GM23248 (cell line): Measurements from ENCODE around the gene MDFIC. TPM values are rescaled to one million over a fixed set of nuclear protein-coding genes. Genes with fewer than 3 reads are reported as not detected.

ENCODE experiments used
- DNase-seq: peaks from one replicate; pipeline ENCODE4 v3.0.0-alpha.2; 2015
- H2AFZ ChIP-seq: fragments of 200-600 bp; sonication (generic); 2 replicates; pipeline ENCODE4 v1.6.1; 2016; ENCODE audit warnings: antibody characterized with exemption
- H3F3A ChIP-seq: fragments of 200-600 bp; sonication (generic); 2 replicates; pipeline ENCODE4 v1.6.1; 2016; ENCODE audit warnings: mild to moderate bottlenecking, antibody characterized with exemption, mixed run types; ENCODE audit not compliant: insufficient read depth
- H3K27ac ChIP-seq: fragments of 200-600 bp; sonication (generic); 2 replicates; pipeline ENCODE4 v1.5.1; 2016; ENCODE audit warnings: mild to moderate bottlenecking
- H3K27me3 ChIP-seq: fragments of 200-600 bp; sonication (generic); replicated peaks from 2 replicates; pipeline ENCODE4 v1.6.1; 2016; ENCODE audit warnings: mild to moderate bottlenecking; ENCODE audit not compliant: insufficient read depth
- H3K36me3 ChIP-seq: fragments of 200-600 bp; sonication (generic); 2 replicates; pipeline ENCODE4 v1.6.1; 2016; ENCODE audit warnings: low read depth, mild to moderate bottlenecking
- H3K4me1 ChIP-seq: fragments of 200-600 bp; sonication (generic); 2 replicates; pipeline ENCODE4 v1.6.1; 2016; ENCODE audit warnings: mild to moderate bottlenecking; ENCODE audit not compliant: insufficient read depth
- H3K4me2 ChIP-seq: fragments of 200-600 bp; sonication (generic); one replicate; pipeline ENCODE4 v1.6.1; 2016; ENCODE audit warnings: mild to moderate bottlenecking; ENCODE audit not compliant: unreplicated experiment
- H3K4me3 ChIP-seq: fragments of 200-600 bp; sonication (generic); 2 replicates; pipeline ENCODE4 v1.5.1; 2016; ENCODE audit warnings: mild to moderate bottlenecking
- H3K79me2 ChIP-seq: fragments of 200-600 bp; sonication (generic); 2 replicates; pipeline ENCODE4 v1.6.1; 2016; ENCODE audit warnings: mild to moderate bottlenecking; ENCODE audit not compliant: insufficient read depth
- H3K9ac ChIP-seq: fragments of 200-600 bp; sonication (generic); 2 replicates; pipeline ENCODE4 v1.6.1; 2016; ENCODE audit warnings: mild to moderate bottlenecking
- H3K9me2 ChIP-seq: fragments of 200-600 bp; sonication (generic); 2 replicates; pipeline ENCODE4 v1.6.1; 2016; ENCODE audit warnings: mixed run types, mild to moderate bottlenecking, moderate library complexity; ENCODE audit not compliant: insufficient read depth
- H3K9me3 ChIP-seq: fragments of 200-600 bp; sonication (generic); one replicate; pipeline ENCODE4 v1.6.1; 2017; ENCODE audit warnings: low read depth
- H4K20me1 ChIP-seq: fragments of 200-600 bp; sonication (generic); 2 replicates; pipeline ENCODE4 v1.6.0; 2016; ENCODE audit not compliant: insufficient read depth
- EZH2 ChIP-seq: fragments of 200-600 bp; sonication (generic); IDR thresholded peaks from 2 replicates; pipeline ENCODE4 v1.6.1; 2018; ENCODE audit warnings: antibody characterized with exemption, mild to moderate bottlenecking; ENCODE audit not compliant: insufficient read depth, poor library complexity, severe bottlenecking
- EZH2phosphoT487 ChIP-seq: fragments of 200-600 bp; sonication (generic); IDR thresholded peaks from 2 replicates; pipeline ENCODE4 v1.6.1; 2018; ENCODE audit warnings: antibody characterized with exemption, moderate library complexity, mild to moderate bottlenecking, low read depth; ENCODE audit not compliant: insufficient read depth
- WGBS, 2 experiments: methylation state at CpG; one replicate each; pipeline ENCODE4 v1.1.6; 2015 to 2017; ENCODE audit warnings: low lambda C conversion rate in 2 of 2, low coverage in 1 of 2; ENCODE audit errors: missing lambda C conversion rate in 2 of 2; 5-methylcytosine and 5-hydroxymethylcytosine counted together
- in situ Hi-C: fragments of 300-500 bp; cut with MboI; formaldehyde crosslinking; loops from 2 replicates; pipeline ENCODE4 v1.15.0; 2020
- polyA plus RNA-seq: library from polyadenylated mRNA; unstranded; fragments of >200 nt; fragmentation: Nextera tagmentation; extraction: Ambion mirVana; gene quantifications from 2 replicates; pipeline ENCODE4 v1.2.1, GENCODE V29; 2016
- total RNA-seq: library from RNA; depleted of rRNA; stranded (reverse); fragments of >200 nt; shearing (Covaris generic); gene quantifications from 2 replicates; pipeline ENCODE4 v1.2.3, GENCODE V29; 2014

MDFIC gene
- total and polyA plus RNA-seq, 2 experiments from 2014 or later: 23.0 to 50.3 TPM

- TF ChIP-seq EZH2phosphoT487 (no peak), EZH2 (no peak)
- Histone ChIP-seq H3K4me3 (no peak overlapping the region), H3K79me2 (no peaks in the 10 kb centered on the region), H3K9me2 (no peaks in the 10 kb centered on the region), H3K4me2 (no peak overlapping the region), H3K9me3 (no peaks in the 10 kb centered on the region), H4K20me1 (no peaks in the 10 kb centered on the region), H3K36me3 (no peaks in the 10 kb centered on the region), H3K4me1 (no peaks in the 10 kb centered on the region), H2AFZ (no peak overlapping the region), H3K9ac (no peak overlapping the region), H3K27ac (no peak overlapping the region), H3F3A (no peaks in the 10 kb centered on the region), H3K27me3 (no peaks in the 10 kb centered on the region)
- 80 to 83% methylated on average over 2 of the region's 2 CpGs for WGBS, 2 experiments
- in situ Hi-C loops: no loop called here
- DNase-seq: no peak
Observed at GRCh38 chr7:115034515-115034914, 112.6 kb downstream of the MDFIC start.

DNA sequence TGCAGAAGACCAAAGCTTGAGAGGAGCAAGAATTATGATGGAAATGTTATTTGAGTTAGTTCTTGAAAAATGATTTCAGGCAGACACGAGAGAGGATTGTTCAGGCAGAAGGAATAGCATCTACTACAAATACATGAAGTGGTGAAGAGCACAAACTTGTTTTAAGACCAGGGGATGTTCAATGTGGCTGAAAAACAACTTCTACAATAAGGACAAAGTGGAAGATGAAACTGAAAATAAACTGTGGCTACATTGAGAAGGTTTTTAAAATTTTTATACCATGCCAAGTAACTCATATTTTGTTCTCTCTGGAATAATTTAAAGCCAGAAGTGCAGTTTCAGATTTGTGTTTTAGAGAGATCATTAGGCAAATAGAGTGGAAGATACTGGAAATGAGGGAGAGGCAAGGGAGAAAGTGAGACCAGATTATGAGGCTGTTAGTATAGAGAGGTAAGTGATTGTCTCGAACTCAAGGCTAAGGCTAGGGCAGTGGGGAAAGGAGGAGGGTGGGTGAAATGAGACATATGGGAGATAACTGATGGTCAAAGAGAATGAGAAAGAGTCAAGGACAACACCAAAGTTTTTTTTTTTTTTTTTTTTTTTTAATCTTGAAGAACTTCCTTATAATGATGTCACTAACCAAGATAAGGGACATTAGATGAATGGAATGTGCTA, 115.4 kb downstream of the MDFIC start:
- no peaks in the 10 kb centered on the region for H3K9me2 ChIP-seq
- H3K9ac ChIP-seq: no peak overlapping the region
- H3K9me3 ChIP-seq: no peaks in the 10 kb centered on the region
- no peaks in the 10 kb centered on the region for H3F3A ChIP-seq
- no peak for DNase-seq
- no peak for TF ChIP-seq EZH2phosphoT487
- no peak for TF ChIP-seq EZH2
- H3K4me1 ChIP-seq: no peaks in the 10 kb centered on the region
- H4K20me1 ChIP-seq: no peaks in the 10 kb centered on the region
- H3K27ac ChIP-seq: no peak overlapping the region
- no peak overlapping the region for H3K4me2 ChIP-seq
- H3K79me2 ChIP-seq: no peaks in the 10 kb centered on the region
- WGBS, 2 experiments: 89 to 91% methylated on average over 2 of the region's 2 CpGs
- no peaks in the 10 kb centered on the region for H3K36me3 ChIP-seq
- H2AFZ ChIP-seq: no peak overlapping the region
- no peak overlapping the region for H3K4me3 ChIP-seq
- H3K27me3 ChIP-seq: no peaks in the 10 kb centered on the region
- in situ Hi-C loops: no loop called here

DNA sequence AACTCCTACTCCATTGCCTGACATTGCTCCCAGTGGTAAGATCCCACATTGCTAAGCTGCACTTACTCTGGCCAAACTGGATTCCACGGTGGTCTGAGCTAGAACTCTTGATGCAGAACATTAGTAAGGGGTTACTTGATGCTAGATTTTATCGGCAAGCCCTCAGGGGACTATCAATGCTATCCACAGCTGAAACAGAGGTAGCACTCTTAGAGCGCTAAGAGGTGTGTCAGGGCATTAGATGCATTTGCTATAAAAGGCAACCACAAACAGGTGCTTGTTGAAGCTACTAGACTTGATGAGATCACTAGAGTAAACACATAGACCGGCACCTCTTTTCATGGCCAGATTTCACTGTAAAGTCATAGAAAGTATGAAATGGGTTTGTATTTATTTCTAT, 116.3 kb downstream of the MDFIC start:
- 84 to 87% methylated on average over 4 of the region's 4 CpGs for WGBS, 2 experiments
- Histone ChIP-seq H3K27ac (no peak overlapping the region), H4K20me1 (no peaks in the 10 kb centered on the region), H3K9me3 (no peaks in the 10 kb centered on the region), H3F3A (no peaks in the 10 kb centered on the region), H3K36me3 (no peaks in the 10 kb centered on the region), H3K79me2 (no peaks in the 10 kb centered on the region), H3K9me2 (no peaks in the 10 kb centered on the region), H3K9ac (no peak overlapping the region), H3K27me3 (no peaks in the 10 kb centered on the region), H3K4me1 (no peaks in the 10 kb centered on the region), H3K4me2 (no peak overlapping the region), H3K4me3 (no peak overlapping the region), H2AFZ (no peak overlapping the region)
- DNase-seq: no peak
- in situ Hi-C loops: no loop called here
- no peak for TF ChIP-seq EZH2
- TF ChIP-seq EZH2phosphoT487: no peak

DNA sequence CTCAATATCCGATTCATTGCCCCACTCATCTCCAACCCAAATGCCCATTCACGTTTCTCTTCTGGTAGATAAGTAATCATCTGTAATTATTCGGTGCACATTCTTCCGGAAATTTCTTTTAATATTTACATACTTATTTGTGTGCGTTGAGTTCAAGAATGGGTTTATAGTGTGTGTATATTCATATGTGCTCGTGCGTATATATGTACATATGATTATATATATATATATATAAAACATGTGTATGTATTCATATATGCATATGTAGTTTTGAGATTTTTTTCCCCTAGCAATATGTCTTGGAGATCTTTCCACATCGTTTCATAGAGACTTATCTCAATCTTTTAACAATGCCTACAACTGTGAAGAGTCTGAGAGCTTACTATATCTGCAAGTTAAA, 118.2 kb downstream of the MDFIC start:
- TF ChIP-seq EZH2 (no peak), EZH2phosphoT487 (no peak)
- Histone ChIP-seq H3F3A (no peaks in the 10 kb centered on the region), H3K4me2 (no peak overlapping the region), H3K4me3 (no peak overlapping the region), H3K9me2 (no peaks in the 10 kb centered on the region), H3K36me3 (no peaks in the 10 kb centered on the region), H3K9me3 (no peaks in the 10 kb centered on the region), H3K27ac (no peak overlapping the region), H3K27me3 (no peaks in the 10 kb centered on the region), H2AFZ (no peak overlapping the region), H3K79me2 (no peaks in the 10 kb centered on the region), H3K4me1 (no peaks in the 10 kb centered on the region), H4K20me1 (no peaks in the 10 kb centered on the region), H3K9ac (no peak overlapping the region)
- DNase-seq: no peak
- 72 to 77% methylated on average over 8 of the region's 8 CpGs for WGBS, 2 experiments
- in situ Hi-C loops: no loop called here

- H3K27me3 ChIP-seq: no peaks in the 10 kb centered on the region
- H3F3A ChIP-seq: no peaks in the 10 kb centered on the region
- no peak overlapping the region for H3K27ac ChIP-seq
- in situ Hi-C loops: no loop called here
- H3K9me3 ChIP-seq: no peaks in the 10 kb centered on the region
- H2AFZ ChIP-seq: no peak overlapping the region
- H3K36me3 ChIP-seq: no peaks in the 10 kb centered on the region
- H3K4me1 ChIP-seq: no peaks in the 10 kb centered on the region
- no peaks in the 10 kb centered on the region for H4K20me1 ChIP-seq
- H3K9ac ChIP-seq: no peak overlapping the region
- no peak overlapping the region for H3K4me3 ChIP-seq
- H3K79me2 ChIP-seq: no peaks in the 10 kb centered on the region
- no peak for DNase-seq
- H3K9me2 ChIP-seq: no peaks in the 10 kb centered on the region
- H3K4me2 ChIP-seq: no peak overlapping the region
- no peak for TF ChIP-seq EZH2
- TF ChIP-seq EZH2phosphoT487: no peak
Observed at GRCh38 chr7:115040495-115040894, 118.6 kb downstream of the MDFIC start.
